CD4-positive, CD25-positive, alpha-beta regulatory T cell (primary cell): ENCODE data around the gene AFG1L. TPM values are rescaled to one million over a fixed set of nuclear protein-coding genes. Genes with fewer than 3 reads are reported as not detected.

Experiments
- ATAC-seq, 2 donors: fragments of 150-1000 bp; cut with Tn5 transposase; one replicate each; pipeline ENCODE4 v1.10.0; 2021; ENCODE audit warnings: low read depth in 2 of 2, moderate number of reproducible peaks in 2 of 2, moderate library complexity in 1 of 2
- DNase-seq, 3 donors: peaks; one replicate each; pipeline versions ENCODE4 v3.0.0 to v3.0.0-alpha.2; 2012 to 2022; ENCODE audit warnings: mixed read lengths in 1 of 3
- H3K27ac ChIP-seq: one replicate; pipeline ENCODE4 v1.7.0; 2013; ENCODE audit warnings: mild to moderate bottlenecking, low read length; ENCODE audit not compliant: insufficient read depth, poor library complexity, severe bottlenecking
- H3K27me3 ChIP-seq: one replicate; pipeline ENCODE4 v1.7.0; 2013; ENCODE audit warnings: low read length; ENCODE audit not compliant: control insufficient read depth, insufficient read depth
- H3K36me3 ChIP-seq: one replicate; pipeline ENCODE4 v1.7.0; 2013; ENCODE audit warnings: mild to moderate bottlenecking, low read length, moderate library complexity; ENCODE audit not compliant: control insufficient read depth, insufficient read depth
- H3K4me1 ChIP-seq: 2 replicates; pipeline ENCODE4 v1.7.0; 2013; ENCODE audit warnings: mild to moderate bottlenecking, low read length; ENCODE audit not compliant: insufficient read depth, control insufficient read depth, poor library complexity, severe bottlenecking
- H3K4me3 ChIP-seq: one replicate; pipeline ENCODE4 v1.7.0; 2013; ENCODE audit warnings: low read depth, mild to moderate bottlenecking, low read length, moderate library complexity
- H3K9me3 ChIP-seq, 2 experiments: 1 replicate in 1 of 2; 2 replicates in 1 of 2; pipeline ENCODE4 v1.7.0; 2013; ENCODE audit warnings: low read length in 2 of 2, mild to moderate bottlenecking in 1 of 2, moderate library complexity in 1 of 2; ENCODE audit not compliant: control insufficient read depth in 2 of 2
- H3K27ac Mint-ChIP-seq, 3 donors: one replicate each; pipeline ENCODE4 v1.8.0; 2020 to 2022; ENCODE audit warnings: mild to moderate bottlenecking in 3 of 3, mixed read lengths in 3 of 3, moderate library complexity in 2 of 3
- H3K27me3 Mint-ChIP-seq: one replicate; pipeline ENCODE4 v1.8.0; 2022; ENCODE audit warnings: mild to moderate bottlenecking, mixed read lengths
- H3K36me3 Mint-ChIP-seq: one replicate; pipeline ENCODE4 v1.8.0; 2020; ENCODE audit warnings: mixed read lengths
- H3K4me1 Mint-ChIP-seq, 4 donors: one replicate each; pipeline ENCODE4 v1.8.0; 2020 to 2022; ENCODE audit warnings: mixed read lengths in 4 of 4, mild to moderate bottlenecking in 1 of 4
- H3K4me3 Mint-ChIP-seq, 4 donors: one replicate each; pipeline ENCODE4 v1.8.0; 2020 to 2022; ENCODE audit warnings: mild to moderate bottlenecking in 4 of 4, mixed read lengths in 4 of 4, moderate library complexity in 3 of 4
- H3K9me3 Mint-ChIP-seq, 7 donors: one replicate each; pipeline ENCODE4 v1.8.0; 2020 to 2022; ENCODE audit warnings: mixed read lengths in 7 of 7, mild to moderate bottlenecking in 3 of 7, moderate library complexity in 2 of 7
- polyA plus RNA-seq, 4 donors: library from polyadenylated mRNA; unstranded; fragments of 300-500 nt; fragmentation: Illumina TruSeq; gene quantifications; one replicate each; pipeline ENCODE4 v1.2.3, GENCODE V29; 2021
- total RNA-seq: library from RNA; stranded (reverse); gene quantifications from one replicate; pipeline ENCODE4 v1.2.3, GENCODE V29; 2022

Gene AFG1L
- total and polyA plus RNA-seq, 5 donors from 2014 or later: 0.55 to 4.4 (median 2.2) TPM

- Histone ChIP-seq H3K4me1 (no peaks in the 10 kb centered on the region), H3K4me3 (no peak overlapping the region), H3K36me3 (no peaks in the 10 kb centered on the region), H3K27me3 (no peaks in the 10 kb centered on the region), H3K27ac (no peak overlapping the region), H3K9me3 (no peaks in the 10 kb centered on the region)
- DNase-seq (no peak), ATAC-seq (no peak)
- no peaks in the 10 kb centered on the region for H3K36me3 Mint-ChIP-seq
- H3K4me3 Mint-ChIP-seq: no peak overlapping the region
- peaks cover 0 to 7% (median under 1%) of the 10 kb centered on the region in 4 donors for H3K4me1 Mint-ChIP-seq
- no peaks in the 10 kb centered on the region for H3K9me3 Mint-ChIP-seq
- H3K27ac Mint-ChIP-seq: no peak overlapping the region
- no peaks in the 10 kb centered on the region for H3K27me3 Mint-ChIP-seq
Measured at GRCh38 chr6:108550256-108550655, 255.4 kb downstream of the AFG1L start.

GRCh38 chr6:108555399-108556052 is 260.7 kb downstream of the AFG1L start:
- DNase-seq (no peak), ATAC-seq (no peak)
- Mint-ChIP-seq H3K36me3 (no peaks in the 10 kb centered on the region), H3K27ac (peak overlapping the region in 1 of 3 donors; percentile 11), H3K9me3 (no peaks in the 10 kb centered on the region), H3K27me3 (no peaks in the 10 kb centered on the region), H3K4me3 (peak overlapping the region in 3 of 4 donors; percentile 5 to 100 (median 23)), H3K4me1 (peaks cover 0 to 8% (median 1%) of the 10 kb centered on the region in 4 donors)
- no peaks in the 10 kb centered on the region for H3K9me3 ChIP-seq
- no peak overlapping the region for H3K27ac ChIP-seq
- peaks cover 7% of the 10 kb centered on the region for H3K4me1 ChIP-seq
- no peak overlapping the region for H3K4me3 ChIP-seq
- H3K36me3 ChIP-seq: no peaks in the 10 kb centered on the region
- no peaks in the 10 kb centered on the region for H3K27me3 ChIP-seq

GRCh38 chr6:108556250-108556649 is 261.4 kb downstream of the AFG1L start:
- H3K27ac Mint-ChIP-seq: peak overlapping the region in 1 of 3 donors; percentile 1
- H3K4me3 ChIP-seq: no peak overlapping the region
- H3K4me1 Mint-ChIP-seq: peaks cover 0 to 8% (median 1%) of the 10 kb centered on the region in 4 donors
- no peaks in the 10 kb centered on the region for H3K36me3 Mint-ChIP-seq
- H3K36me3 ChIP-seq: no peaks in the 10 kb centered on the region
- H3K4me1 ChIP-seq: peaks cover 7% of the 10 kb centered on the region
- no peak for ATAC-seq
- H3K27ac ChIP-seq: no peak overlapping the region
- peak overlapping the region in 2 of 4 donors; percentile 98 to 100 for H3K4me3 Mint-ChIP-seq
- H3K9me3 Mint-ChIP-seq: no peaks in the 10 kb centered on the region
- no peaks in the 10 kb centered on the region for H3K9me3 ChIP-seq
- H3K27me3 ChIP-seq: no peaks in the 10 kb centered on the region
- no peak for DNase-seq
- no peaks in the 10 kb centered on the region for H3K27me3 Mint-ChIP-seq

GRCh38 chr6:108556866-108557493 is 262.1 kb downstream of the AFG1L start:
- Mint-ChIP-seq H3K4me1 (peaks cover 0 to 12% (median 2%) of the 10 kb centered on the region in 4 donors), H3K27ac (peak overlapping the region; percentile 38 to 100 (median 85)), H3K27me3 (no peaks in the 10 kb centered on the region), H3K9me3 (peaks cover 0 to 2% (median 0%) of the 10 kb centered on the region in 7 donors), H3K4me3 (peak overlapping the region; percentile 97 to 100 (median 98)), H3K36me3 (no peaks in the 10 kb centered on the region)
- Histone ChIP-seq H3K27me3 (no peaks in the 10 kb centered on the region), H3K4me3 (peak overlapping the region; percentile 64), H3K9me3 (no peaks in the 10 kb centered on the region), H3K4me1 (peaks cover 11% of the 10 kb centered on the region), H3K27ac (peak overlapping the region; percentile 100), H3K36me3 (no peaks in the 10 kb centered on the region)
- ATAC-seq (no peak), DNase-seq (no peak)

GRCh38 chr6:108557494-108558371 is 262.9 kb downstream of the AFG1L start:
- Histone ChIP-seq H3K4me1 (peaks cover 19% of the 10 kb centered on the region), H3K27me3 (no peaks in the 10 kb centered on the region), H3K9me3 (no peaks in the 10 kb centered on the region), H3K27ac (peak overlapping the region; percentile 100), H3K4me3 (peak overlapping the region; percentile 64), H3K36me3 (no peaks in the 10 kb centered on the region)
- H3K27ac Mint-ChIP-seq: peak overlapping the region; percentile 91 to 100 (median 99)
- H3K4me1 Mint-ChIP-seq: peaks cover 2 to 20% (median 10%) of the 10 kb centered on the region in 4 donors
- H3K36me3 Mint-ChIP-seq: peaks cover 6% of the 10 kb centered on the region
- H3K27me3 Mint-ChIP-seq: no peaks in the 10 kb centered on the region
- peak; percentile 77 to 82 (median 82) for DNase-seq
- peaks cover 0 to 5% (median 0%) of the 10 kb centered on the region in 7 donors for H3K9me3 Mint-ChIP-seq
- H3K4me3 Mint-ChIP-seq: peak overlapping the region; percentile 97 to 100 (median 98)
- ATAC-seq: peak; percentile 42 to 43

- H3K4me3 ChIP-seq: peak overlapping the region; percentile 99
- Mint-ChIP-seq H3K27ac (peak overlapping the region; percentile 91 to 100 (median 99)), H3K36me3 (peaks cover 6% of the 10 kb centered on the region), H3K27me3 (no peaks in the 10 kb centered on the region), H3K4me1 (peaks cover 10 to 27% (median 16%) of the 10 kb centered on the region in 4 donors), H3K4me3 (peak overlapping the region; percentile 97 to 100 (median 98)), H3K9me3 (peaks cover 0 to 5% (median 0%) of the 10 kb centered on the region in 7 donors)
- peak; percentile 70 to 72 for ATAC-seq
- H3K27me3 ChIP-seq: no peaks in the 10 kb centered on the region
- peak overlapping the region; percentile 100 for H3K27ac ChIP-seq
- no peaks in the 10 kb centered on the region for H3K9me3 ChIP-seq
- H3K4me1 ChIP-seq: peaks cover 20% of the 10 kb centered on the region
- H3K36me3 ChIP-seq: no peaks in the 10 kb centered on the region
- peak; percentile 96 to 99 (median 98) for DNase-seq
Measured at GRCh38 chr6:108558372-108559096, 263.7 kb downstream of the AFG1L start.
